Metanephros (tissue), 2 donors: ENCODE results near the gene SLC25A13. TPM values are rescaled to one million over a fixed set of nuclear protein-coding genes. Genes with fewer than 3 reads are reported as not detected.

ENCODE experiments used
- small RNA-seq: library from RNA; depleted of rRNA; stranded (forward); fragments of <200 nt; gene quantifications from one replicate; pipeline ENCODE3, GENCODE V24; 2014; ENCODE audit warnings: low replicate concordance
- total RNA-seq: library from RNA; depleted of rRNA; stranded (reverse); fragments of >200 nt; gene quantifications from one replicate; pipeline ENCODE4 v1.2.3, GENCODE V29; 2014

The SLC25A13 gene
- 45.8 TPM for total RNA-seq

GRCh38 chr7:96321658-96322372 is at the start of gene SLC25A13:
TSS of gene SLC25A13 (minus strand) at chr7:96322098. CDS start at chr7:96321956, 142 bp downstream.

Small RNA genes within 50 kb of the gene (small RNA-seq; reads per million reads assigned to genes)
- gene AC084368.1, result not detected
- gene MIR591, result not detected
- not detected for gene RNU6-364P
- gene RNU6-532P, result not detected
